ENCODE results near the gene BATF2.
"Not testable (repeated sequence)": the region's sequence is repeated elsewhere in the genome, so short reads cannot be mapped to it uniquely, and the experiment has no call there.

Gene BATF2, protein sequence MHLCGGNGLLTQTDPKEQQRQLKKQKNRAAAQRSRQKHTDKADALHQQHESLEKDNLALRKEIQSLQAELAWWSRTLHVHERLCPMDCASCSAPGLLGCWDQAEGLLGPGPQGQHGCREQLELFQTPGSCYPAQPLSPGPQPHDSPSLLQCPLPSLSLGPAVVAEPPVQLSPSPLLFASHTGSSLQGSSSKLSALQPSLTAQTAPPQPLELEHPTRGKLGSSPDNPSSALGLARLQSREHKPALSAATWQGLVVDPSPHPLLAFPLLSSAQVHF

DNA sequence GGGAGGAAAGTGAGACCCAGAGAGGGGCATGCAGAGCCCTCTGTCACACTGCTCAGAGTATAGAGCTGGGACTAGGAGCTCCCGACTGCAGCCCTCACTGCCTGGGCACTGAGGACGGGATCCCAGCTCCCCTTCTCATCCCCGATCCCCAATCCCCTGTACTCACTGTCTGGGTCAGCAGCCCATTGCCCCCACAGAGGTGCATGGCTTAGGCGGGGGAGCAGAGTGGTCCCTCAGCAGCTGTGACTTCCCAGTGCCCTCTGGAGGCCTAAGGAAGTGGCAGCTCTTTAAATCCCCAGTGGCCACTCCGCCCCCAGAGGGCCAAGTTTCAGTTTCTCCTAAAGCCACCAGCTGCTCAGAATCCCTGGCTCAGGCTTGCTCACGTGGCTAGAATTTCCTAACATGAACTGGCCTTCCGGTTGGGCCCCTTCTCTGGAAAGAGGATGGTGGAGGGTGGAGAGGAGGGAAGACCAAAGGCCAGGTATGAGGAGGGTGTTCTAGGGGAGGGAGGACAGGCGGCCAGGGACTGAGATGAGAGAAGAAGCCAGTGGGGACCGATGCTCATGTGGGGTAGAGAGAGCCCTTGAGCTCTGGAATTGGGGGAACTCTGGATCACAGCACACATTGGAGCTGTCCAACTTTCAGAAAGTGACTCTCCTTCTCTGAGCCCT is at the start of gene BATF2:
Gene BATF2 (minus strand): TSS at position 262 of the 671 bp plus-strand sequence. CDS start 57 bp downstream, at position 205.
- DNase-seq (ENCODE audit: low read depth in 1 of 2, low spot score in 1 of 2), result no peak

DNA sequence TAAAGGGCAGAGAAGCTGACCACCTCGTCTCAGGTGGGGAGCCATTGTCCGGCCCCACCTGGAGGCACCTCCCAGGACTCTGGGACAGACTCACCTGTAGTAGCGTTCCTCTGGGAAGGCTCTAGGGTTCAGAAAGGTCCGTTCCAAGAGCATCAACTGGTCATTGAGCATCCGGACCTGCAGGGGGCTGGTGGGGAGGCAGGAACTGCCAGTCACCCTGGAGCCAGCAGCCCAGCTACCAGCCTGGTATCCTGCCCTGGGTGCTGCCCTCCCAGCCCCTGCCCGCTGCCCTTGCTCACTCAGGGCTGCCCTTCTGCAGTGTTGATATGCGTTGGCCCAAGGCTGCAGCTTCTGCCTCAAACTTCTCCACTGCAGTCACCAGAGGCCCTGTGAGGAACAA is 49.0 kb upstream of the BATF2 start:
- DNase-seq (ENCODE audit: low read depth in 1 of 2, low spot score in 1 of 2), result no peak

DNA sequence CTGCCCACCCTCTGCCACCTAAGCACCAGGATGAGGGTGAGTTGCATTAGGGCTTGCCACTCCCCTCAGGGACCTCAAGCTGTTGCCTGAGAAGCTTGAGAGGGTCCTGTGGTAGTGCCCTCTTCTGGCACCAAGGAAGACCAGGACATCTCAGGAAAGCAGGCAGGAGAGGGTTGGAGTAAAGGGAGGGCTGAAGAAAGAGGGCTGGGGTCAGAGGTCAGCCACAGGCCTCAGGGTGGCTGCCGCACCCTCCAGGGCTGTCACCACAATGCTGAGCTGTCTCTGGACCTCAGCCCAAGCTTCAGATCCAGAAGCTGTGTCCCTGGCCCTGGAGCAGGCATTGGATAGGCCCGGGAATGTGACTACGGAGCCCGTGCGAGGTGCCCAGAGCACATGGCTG is 48.3 kb upstream of the BATF2 start:
- no peak for DNase-seq (ENCODE audit: low read depth in 1 of 2, low spot score in 1 of 2)

DNA sequence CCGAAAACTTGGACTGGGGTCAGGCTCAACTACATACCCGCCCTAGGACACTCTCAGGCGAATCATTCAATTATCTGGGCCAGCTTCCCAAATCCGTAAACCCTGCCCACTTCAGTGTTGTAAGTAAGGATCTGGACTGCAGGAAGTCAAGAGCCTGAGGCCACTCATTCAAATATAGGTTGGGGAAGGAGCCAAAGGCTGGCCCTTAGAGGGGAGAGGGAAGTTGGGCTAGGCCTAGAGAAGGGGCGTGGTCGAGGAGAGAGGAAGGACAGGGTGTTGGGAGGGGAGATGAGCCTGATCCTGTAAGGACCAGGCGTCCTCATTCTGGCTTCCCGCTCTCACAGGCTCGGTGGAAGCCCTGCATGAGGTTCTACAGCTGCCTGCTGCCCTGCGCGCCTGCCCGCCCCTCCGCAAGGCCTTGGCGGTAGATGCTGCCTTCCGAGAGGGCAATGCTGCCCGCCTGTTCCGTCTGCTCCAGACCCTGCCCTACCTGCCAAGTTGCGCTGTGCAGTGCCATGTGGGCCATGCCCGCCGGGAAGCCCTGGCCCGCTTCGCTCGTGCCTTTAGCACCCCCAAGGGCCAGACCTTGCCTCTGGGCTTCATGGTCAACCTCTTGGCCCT is 47.2 kb upstream of the BATF2 start:
- DNase-seq (ENCODE audit: low read depth in 1 of 2, low spot score in 1 of 2), result no peak

DNA sequence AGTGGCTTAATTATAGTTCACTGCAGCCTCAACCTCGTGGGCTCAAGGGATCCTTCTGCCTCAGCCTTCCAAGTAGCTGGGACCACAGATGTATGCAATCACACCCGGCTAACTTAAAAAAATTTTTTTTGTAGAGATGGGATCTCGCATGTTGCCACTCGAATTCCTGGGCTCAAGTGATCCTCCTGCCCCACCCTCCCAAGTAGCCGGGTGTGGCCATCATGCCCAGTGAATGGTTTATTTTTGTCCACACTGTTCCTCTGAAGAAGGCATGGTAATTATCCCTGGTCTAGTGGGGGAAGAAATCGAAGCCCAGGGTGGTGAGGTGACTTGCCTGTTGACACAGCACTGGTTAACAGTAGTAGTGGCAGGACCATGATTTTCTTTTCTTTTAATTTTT is 46.1 kb upstream of the BATF2 start:
- DNase-seq (ENCODE audit: low read depth in 1 of 2, low spot score in 1 of 2), result no peak

DNA sequence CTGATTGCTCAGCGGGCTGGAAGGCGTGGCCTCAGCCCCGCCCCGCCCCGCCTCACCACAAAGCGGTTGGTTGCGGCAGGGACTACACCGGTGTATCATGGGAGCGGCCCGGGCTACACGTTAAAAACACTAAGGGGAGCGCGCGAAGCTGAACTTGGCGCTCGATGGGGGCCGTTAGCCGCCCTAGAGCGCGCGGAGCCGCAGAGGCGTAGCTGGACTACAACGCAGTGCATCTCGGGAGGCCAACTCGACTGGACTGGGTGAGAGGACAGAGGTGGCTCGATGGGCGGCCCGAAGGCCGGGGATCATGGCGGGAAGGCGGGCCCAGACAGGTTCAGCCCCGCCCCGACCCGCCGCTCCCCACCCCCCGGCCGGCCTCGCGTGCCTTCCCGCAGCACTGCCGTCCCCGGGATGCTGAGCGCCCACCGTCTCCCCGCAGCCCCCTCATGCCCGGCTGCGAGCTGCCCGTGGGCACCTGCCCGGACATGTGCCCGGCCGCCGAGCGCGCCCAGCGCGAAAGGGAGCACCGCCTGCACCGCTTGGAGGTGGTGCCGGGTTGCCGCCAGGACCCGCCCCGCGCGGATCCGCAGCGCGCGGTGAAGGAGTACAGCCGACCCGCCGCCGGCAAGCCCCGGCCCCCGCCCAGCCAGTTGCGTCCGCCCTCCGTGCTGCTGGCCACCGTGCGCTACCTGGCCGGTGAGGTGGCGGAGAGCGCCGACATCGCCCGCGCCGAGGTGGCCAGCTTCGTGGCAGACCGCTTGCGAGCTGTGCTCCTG is 44.3 kb upstream of the BATF2 start, which contains the start of gene SAC3D1:
Gene SAC3D1 (plus strand): TSS at position 364 of the 776 bp plus-strand sequence. CDS start 83 bp downstream, at position 447.
- peak; percentile 75 to 80 for DNase-seq (ENCODE audit: low read depth in 1 of 2, low spot score in 1 of 2)

DNA sequence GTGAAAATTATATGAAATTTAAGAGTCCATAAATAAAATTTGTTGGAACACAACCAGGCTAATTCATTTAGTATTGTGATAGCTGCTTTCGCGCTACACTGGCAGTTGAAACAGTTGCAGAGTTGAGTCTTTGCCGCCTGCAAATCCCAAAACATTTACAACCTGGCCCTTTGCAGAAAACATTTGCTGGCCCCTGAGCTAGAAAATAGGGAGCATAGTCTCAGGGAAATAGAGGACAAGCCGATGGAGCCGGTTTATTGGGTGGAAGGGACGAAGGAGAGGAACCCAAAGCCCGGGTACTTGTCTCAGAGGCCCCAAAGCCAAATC is 43.7 kb upstream of the BATF2 start:
- DNase-seq (ENCODE audit: low read depth in 1 of 2, low spot score in 1 of 2), result no peak

DNA sequence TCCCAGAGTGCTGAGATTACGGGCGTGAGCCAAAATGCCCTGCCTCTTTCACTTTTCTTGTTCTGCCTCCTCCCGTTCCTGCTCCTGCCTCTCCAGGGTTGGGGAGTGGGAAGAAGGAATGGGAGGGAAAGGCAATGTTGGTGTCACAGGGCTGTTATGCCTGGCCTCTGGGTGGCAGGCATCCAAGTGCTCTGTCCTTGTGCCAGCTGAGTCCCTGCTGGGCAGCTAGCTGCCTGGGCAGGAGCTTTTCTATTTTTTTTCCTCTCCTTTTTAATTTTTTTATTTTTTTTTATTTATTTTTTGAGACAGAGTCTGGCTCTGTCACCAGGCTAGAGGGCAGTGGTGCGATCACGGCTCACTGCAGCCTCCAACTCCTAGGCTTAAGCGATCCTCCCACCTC is 40.2 kb upstream of the BATF2 start:
- no peak for DNase-seq (ENCODE audit: low read depth in 1 of 2, low spot score in 1 of 2)

DNA sequence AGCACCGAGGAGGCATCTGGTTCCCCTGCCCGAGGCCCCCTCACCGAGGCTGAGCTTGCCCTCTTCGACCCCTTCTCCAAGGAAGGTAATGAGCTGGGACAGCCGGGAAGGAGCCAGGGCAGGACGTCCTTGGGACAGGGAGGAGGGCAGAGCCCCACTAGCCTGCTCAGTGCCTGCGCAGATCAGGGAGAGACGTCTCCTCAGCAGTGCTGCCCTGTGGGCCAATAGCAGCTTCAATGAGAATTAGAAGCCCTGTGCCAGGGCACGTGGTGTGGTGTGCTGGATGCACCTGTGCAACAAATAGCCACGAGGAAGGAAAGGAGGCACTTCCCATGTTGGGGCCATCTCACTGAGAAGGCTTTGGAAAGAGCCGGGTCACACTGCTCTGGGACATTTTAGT is 38.8 kb upstream of the BATF2 start:
- no peak for DNase-seq (ENCODE audit: low read depth in 1 of 2, low spot score in 1 of 2)

DNA sequence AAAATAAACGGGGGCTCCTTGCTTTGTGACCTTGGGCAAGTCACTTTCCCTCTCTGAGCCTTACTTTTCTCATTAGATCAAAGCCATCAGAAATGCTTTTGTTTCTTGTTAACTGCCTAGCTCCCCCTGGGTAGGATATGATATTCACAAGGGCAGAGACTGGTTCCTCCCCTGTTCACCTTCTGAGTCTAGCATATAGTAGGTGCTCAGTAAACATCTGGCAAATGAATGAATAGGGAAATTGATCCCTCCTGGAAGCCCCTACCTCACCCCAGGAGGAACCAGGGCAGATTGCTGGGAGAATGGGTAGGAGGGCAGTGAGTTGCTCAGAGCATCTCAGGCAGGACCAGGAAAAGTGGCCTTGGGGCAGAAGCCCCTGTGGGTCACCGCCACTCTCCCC is 37.7 kb upstream of the BATF2 start:
- no peak for DNase-seq (ENCODE audit: low read depth in 1 of 2, low spot score in 1 of 2)

DNA sequence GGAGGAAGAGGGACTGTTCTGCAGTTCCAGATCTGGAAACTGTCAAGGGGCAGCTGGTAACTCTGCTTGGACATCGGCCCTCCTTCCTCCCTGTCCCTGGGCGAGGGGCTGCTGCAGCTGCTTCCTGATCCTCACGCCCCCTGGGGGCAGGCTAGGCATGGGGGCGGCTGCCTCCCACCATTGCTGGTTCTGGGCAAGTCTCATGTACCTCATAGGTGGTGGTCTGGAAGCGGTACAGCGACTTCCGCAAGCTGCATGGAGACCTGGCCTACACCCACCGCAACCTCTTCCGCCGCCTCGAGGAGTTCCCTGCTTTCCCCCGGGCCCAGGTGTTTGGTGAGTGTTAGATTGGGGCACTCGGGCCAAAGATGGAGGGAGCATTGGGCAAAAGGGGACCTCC is 35.4 kb upstream of the BATF2 start:
- DNase-seq (ENCODE audit: low read depth in 1 of 2, low spot score in 1 of 2), result no peak

DNA sequence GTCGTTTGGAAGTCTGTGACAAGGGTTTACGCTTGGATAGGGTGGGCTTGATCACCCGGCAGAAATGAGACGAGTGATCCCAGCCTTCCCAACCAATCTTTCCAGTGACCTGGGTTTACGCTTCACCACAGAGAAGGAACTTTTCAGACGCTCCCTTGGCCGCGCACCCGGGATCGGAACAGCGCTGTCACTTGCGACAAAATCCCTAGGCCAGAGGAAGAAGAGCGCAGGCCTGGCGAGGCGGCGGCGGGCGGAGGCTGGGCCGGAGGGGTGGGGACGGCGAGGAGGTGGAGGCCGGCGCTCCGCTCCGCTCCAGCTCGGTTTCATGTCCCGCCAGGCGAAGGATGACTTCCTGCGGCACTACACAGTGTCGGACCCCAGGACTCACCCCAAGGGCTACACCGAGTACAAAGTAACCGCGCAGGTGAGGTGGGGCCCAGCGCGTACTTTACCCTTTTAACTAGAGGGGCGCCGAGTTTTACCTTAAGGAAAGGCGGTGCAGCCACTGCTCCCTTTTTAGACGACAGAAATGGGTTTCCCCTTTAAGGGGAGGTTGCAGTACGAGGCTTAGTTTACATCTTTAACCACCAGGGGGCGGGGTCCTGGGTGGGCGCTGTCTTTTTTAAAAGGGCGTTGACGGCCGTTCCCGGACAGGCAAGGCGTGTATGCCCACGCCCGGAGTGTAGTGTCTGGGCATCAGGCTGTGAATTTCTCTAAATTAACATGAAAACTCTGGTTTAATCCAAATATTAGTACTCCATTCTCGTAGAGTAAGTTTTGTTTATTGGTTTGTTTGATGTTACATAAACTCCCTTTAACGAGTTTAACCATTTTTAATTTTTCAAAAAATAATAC is 30.7 kb upstream of the BATF2 start, which contains the start of gene SNX15:
Gene SNX15 (plus strand): TSS at position 227 of the 855 bp plus-strand sequence. CDS start 99 bp downstream, at position 326.
- DNase-seq (ENCODE audit: low read depth in 1 of 2, low spot score in 1 of 2), result peak; percentile 59 to 91

DNA sequence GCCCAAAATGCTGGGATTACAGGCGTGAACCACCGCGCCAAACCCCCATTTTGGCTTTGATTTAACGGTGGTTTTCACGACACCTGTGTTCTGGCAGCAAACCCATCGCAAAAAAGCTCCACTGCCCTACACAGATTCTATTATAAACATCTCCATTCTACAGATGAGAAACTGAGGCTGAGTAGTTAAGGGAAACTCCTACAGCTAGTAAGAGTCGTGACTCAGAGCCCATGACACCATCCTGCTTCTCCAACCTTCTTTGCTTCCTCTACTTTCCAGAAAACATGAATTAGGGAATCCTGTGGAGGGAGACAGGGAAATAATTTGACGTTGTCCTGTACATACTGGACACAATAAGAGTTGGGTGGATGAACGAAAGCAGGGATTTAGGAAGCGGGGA is 30.0 kb upstream of the BATF2 start:
- DNase-seq (ENCODE audit: low read depth in 1 of 2, low spot score in 1 of 2), result no peak

DNA sequence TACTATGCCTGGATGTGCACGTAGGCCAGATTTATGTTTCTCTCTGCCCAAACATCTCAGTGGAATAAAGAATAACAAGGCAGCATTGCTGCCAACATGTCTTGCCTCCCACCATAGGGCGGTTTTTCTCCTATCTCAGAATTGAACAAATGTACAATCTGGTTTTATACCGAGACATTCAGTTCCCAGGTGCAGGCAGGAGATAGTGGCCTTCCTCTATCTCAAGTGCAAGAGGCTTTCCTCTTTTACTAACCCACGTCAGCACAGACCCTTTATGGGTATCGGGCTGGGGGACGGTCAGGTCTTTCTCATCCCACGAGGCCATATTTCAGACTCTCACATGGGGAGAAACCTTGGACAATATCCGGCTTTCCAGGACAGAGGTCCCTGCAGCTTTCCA is 26.7 kb upstream of the BATF2 start:
- DNase-seq (ENCODE audit: low read depth in 1 of 2, low spot score in 1 of 2), result not testable (repeated sequence)

DNA sequence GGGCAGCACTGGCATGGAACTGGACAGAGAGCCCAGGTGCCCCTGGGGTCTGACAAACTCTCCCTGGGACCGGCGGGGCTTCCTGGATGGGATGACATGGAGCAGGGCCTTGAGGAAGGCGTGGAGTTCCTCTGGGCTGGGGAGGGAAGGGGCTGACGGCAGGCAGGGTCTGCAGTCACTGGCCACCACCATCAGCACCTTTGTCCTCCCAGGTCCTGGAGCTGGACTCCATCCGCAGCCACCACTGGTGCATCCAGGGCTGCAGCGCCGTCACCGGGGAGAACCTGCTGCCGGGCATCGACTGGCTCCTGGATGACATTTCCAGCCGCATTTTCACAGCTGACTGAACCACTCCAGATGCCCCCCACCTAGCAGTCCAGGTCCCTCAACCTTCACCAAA is 24.7 kb upstream of the BATF2 start:
- no peak for DNase-seq (ENCODE audit: low read depth in 1 of 2, low spot score in 1 of 2)

DNA sequence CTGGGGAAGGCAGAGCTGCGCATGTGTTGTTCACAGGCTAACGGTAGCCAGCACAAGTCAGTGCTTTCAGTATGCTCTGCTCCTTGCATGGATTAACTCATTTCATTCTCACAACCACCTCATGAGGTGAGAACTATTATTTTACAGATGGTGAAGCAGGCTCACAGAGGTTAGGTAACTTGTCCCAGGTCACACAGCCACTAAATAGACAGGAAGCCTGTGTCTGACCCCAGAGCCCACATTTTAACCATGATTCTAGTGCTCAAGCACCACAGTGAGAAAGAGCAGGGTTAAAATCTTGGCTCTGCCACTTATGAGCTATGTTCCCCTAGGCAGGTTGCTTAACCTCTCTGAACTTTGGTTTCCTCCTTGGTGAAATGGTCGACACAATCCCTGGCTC is 24.2 kb upstream of the BATF2 start:
- no peak for DNase-seq (ENCODE audit: low read depth in 1 of 2, low spot score in 1 of 2)

DNA sequence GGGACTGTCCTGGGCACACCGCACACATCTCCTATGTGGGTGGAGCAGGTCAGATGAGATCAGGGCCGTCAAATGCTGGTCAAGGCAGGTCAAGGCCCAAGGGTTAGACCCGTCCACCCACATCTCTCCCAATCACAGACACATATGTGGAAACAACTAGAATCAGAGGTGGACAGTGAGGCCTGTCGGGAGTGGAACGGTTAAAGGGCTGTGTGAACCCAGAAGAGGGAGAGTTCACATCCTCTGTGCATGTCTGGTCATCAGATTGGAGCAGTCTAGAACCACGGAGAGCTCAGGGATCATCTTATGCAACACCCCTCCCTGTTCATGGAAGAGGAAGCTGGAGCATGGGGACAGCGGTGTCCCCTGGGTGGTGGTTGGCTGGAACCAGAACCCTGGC is 23.1 kb upstream of the BATF2 start:
- no peak for DNase-seq (ENCODE audit: low read depth in 1 of 2, low spot score in 1 of 2)

DNA sequence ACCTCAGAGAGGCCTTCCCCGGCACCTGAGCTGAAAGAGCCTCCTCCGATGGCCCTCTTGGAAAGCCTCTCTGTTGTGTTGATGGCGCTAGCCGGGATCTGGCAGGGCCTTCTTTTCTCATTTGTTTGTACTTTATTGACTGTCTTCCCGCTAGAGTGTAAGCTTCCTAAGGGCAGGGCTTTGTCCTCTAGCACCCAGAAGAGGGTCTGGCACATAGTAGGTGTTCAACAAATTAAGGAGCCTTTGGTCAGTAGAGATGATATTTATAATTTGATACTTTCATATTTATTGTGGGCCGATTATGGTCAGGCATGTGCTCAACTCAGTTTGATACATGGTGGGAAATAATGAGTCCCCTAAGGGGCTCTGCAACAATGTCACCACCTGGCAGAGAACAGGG is 21.2 kb upstream of the BATF2 start:
- no peak for DNase-seq (ENCODE audit: low read depth in 1 of 2, low spot score in 1 of 2)

DNA sequence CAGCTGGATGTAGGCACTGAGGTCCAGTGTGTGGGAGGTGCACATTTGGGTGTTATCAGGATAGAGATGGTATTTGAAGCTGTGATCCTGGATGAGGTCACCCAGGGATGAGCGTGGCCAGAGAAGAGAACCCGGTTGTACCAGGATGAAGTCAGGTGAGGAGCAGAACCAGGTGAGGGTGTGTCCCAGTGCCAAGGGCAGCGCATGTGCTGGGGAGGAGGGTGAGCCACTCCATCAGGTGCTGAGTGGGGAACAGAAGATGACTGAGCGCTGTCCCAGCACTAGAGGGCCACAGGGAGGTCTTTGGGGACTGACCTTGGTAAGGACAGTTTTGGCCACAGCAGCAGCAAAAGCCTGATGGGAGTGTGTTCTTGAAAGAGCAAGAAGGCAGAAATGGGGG is 19.9 kb upstream of the BATF2 start:
- no peak for DNase-seq (ENCODE audit: low read depth in 1 of 2, low spot score in 1 of 2)

DNA sequence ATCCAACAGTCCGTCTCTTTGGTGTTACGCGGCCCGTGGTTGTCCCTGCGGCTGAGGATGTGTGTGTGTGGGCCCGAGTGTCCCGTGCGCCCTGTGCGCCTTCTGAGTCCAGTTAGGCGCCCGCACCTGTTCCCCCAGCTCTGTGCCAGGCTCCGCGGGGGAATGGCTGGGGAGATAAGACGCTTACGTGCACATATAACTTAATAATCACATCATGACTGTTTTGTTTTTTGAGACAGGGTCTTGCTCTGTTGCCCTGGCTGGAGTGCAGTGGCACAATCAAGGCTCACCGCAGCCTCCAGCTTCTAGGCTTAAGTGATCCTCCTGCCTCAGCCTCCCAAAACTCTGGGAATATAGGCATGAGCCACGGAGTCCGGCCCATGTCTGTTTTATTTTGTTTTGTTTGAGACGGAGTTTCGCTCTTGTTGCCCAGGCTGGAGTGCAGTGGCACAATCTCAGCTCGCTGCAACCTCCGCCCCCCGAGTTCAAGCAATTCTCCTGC is 18.0 kb upstream of the BATF2 start:
- DNase-seq (ENCODE audit: low read depth in 1 of 2, low spot score in 1 of 2), result no peak

Data from activated CD4-positive, alpha-beta T cell treated with anti-CD3 and anti-CD28 coated beads, Interleukin-2, amount 50 U/mL, for 24 hours (primary cell).